ENCODE results near the gene CCDC12. TPM values are rescaled to one million over a fixed set of nuclear protein-coding genes. Genes with fewer than 3 reads are reported as not detected.
"Not testable (repeated sequence)": the region's sequence is repeated elsewhere in the genome, so short reads cannot be mapped to it uniquely, and the experiment has no call there.

CCDC12 gene
- total RNA-seq, 4 donors from 2014 or later, result 56.1 to 86.8 (median 81.6) TPM

- peaks cover 45% of the 10 kb centered on the region for H3K36me3 ChIP-seq
These were observed 60.3 kb downstream of the CCDC12 start for GRCh38 chr3:46916278-46916677.

GRCh38 chr3:46915297-46915822, 61.2 kb downstream of the CCDC12 start:
- H3K9me3 ChIP-seq, result no peaks in the 10 kb centered on the region
- TF ChIP-seq POLR2AphosphoS5 (IDR thresholded peaks at IDR 0.05), result no peak
- TF ChIP-seq, protein P1, sequence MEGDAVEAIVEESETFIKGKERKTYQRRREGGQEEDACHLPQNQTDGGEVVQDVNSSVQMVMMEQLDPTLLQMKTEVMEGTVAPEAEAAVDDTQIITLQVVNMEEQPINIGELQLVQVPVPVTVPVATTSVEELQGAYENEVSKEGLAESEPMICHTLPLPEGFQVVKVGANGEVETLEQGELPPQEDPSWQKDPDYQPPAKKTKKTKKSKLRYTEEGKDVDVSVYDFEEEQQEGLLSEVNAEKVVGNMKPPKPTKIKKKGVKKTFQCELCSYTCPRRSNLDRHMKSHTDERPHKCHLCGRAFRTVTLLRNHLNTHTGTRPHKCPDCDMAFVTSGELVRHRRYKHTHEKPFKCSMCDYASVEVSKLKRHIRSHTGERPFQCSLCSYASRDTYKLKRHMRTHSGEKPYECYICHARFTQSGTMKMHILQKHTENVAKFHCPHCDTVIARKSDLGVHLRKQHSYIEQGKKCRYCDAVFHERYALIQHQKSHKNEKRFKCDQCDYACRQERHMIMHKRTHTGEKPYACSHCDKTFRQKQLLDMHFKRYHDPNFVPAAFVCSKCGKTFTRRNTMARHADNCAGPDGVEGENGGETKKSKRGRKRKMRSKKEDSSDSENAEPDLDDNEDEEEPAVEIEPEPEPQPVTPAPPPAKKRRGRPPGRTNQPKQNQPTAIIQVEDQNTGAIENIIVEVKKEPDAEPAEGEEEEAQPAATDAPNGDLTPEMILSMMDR (IDR thresholded peaks at IDR 0.05), result no peak
- TF ChIP-seq EP300 (IDR thresholded peaks at IDR 0.05), result no peak
- no peak for TF ChIP-seq POLR2A (IDR thresholded peaks at IDR 0.05)
- peak in 1 of 2 donors; percentile 20 for DNase-seq (ENCODE audit: low spot score in 2 of 2)
- 74% methylated on average over 8 of the region's 8 CpGs for WGBS
- H3K4me1 ChIP-seq, result no peaks in the 10 kb centered on the region
- no peaks in the 10 kb centered on the region for H3K27me3 ChIP-seq
- H3K4me3 ChIP-seq, result no peak overlapping the region
- H3K36me3 ChIP-seq, result peaks cover 36% of the 10 kb centered on the region
- H3K27ac ChIP-seq, result no peak overlapping the region

More at GRCh38 chr3:46916278-46916677, 60.3 kb downstream of the CCDC12 start:
- no peak overlapping the region for H3K4me3 ChIP-seq
- WGBS, result 93% methylated on average over 1 of the region's 1 CpG
- TF ChIP-seq POLR2AphosphoS5 (IDR thresholded peaks at IDR 0.05) (no peak), EP300 (IDR thresholded peaks at IDR 0.05) (no peak), POLR2A (IDR thresholded peaks at IDR 0.05) (no peak)
- TF ChIP-seq, protein P1 (IDR thresholded peaks at IDR 0.05), result no peak
- H3K27ac ChIP-seq, result no peak overlapping the region
- DNase-seq (ENCODE audit: low spot score in 2 of 2), result no peak
- no peaks in the 10 kb centered on the region for H3K4me1 ChIP-seq
- no peaks in the 10 kb centered on the region for H3K27me3 ChIP-seq
- no peaks in the 10 kb centered on the region for H3K9me3 ChIP-seq

DNA sequence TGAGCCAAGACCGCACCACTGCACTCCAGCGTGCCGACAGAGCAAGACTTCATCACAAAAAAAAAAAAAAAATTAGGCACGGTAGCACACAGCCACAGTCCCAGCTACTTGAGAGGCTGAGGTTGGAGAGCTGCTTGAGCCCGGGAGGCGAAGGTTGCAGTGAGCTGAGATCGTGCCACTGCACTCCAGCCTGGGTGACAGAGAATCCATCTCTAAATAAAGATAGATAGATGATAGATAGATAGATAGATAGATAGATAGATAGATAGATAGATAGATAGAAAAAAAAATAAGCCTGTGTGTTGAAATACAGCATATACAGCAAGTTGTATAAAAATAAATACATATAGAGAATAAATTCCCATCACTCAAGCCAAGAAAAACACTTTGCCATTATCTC, 61.7 kb downstream of the CCDC12 start:
- 87% methylated on average over 7 of the region's 7 CpGs for WGBS
- Histone ChIP-seq H3K27ac (no peak overlapping the region), H3K4me3 (no peak overlapping the region), H3K4me1 (peaks cover 1% of the 10 kb centered on the region), H3K9me3 (no peaks in the 10 kb centered on the region), H3K36me3 (peaks cover 31% of the 10 kb centered on the region), H3K27me3 (no peaks in the 10 kb centered on the region)
- DNase-seq (ENCODE audit: low spot score in 2 of 2), result peak in 1 of 2 donors; percentile 18
- TF ChIP-seq POLR2AphosphoS5 (IDR thresholded peaks at IDR 0.05) (no peak), POLR2A (IDR thresholded peaks at IDR 0.05) (no peak), EP300 (IDR thresholded peaks at IDR 0.05) (no peak)
- TF ChIP-seq, protein P1 (IDR thresholded peaks at IDR 0.05), result no peak

DNA sequence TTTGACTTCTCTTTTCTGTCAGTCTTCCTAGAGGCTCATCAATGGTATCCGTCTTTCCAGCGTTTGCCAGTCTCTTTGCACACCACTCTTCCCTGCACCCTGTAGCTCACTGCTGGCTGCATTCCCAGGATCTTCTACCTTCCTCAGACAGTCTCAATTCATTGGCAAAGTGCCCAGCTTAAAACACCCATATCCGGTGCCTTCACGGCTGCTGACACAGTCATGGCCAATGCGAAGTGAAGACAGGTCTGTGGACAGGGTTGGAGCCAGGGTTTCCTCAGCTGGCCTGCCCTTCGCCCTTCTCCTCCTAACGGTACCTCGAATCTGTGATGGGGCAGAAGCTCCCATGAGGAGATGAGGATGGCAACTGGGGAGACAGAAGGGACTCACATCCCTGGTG, 62.9 kb downstream of the CCDC12 start:
- H3K4me3 ChIP-seq, result no peak overlapping the region
- H3K9me3 ChIP-seq, result no peaks in the 10 kb centered on the region
- WGBS, result 41% methylated on average over 8 of the region's 8 CpGs
- no peak overlapping the region for H3K27ac ChIP-seq
- peaks cover 13% of the 10 kb centered on the region for H3K4me1 ChIP-seq
- H3K27me3 ChIP-seq, result no peaks in the 10 kb centered on the region
- TF ChIP-seq, protein P1 (IDR thresholded peaks at IDR 0.05), result no peak
- TF ChIP-seq POLR2AphosphoS5 (IDR thresholded peaks at IDR 0.05), result no peak
- TF ChIP-seq EP300 (IDR thresholded peaks at IDR 0.05), result no peak
- no peak for TF ChIP-seq POLR2A (IDR thresholded peaks at IDR 0.05)
- DNase-seq (ENCODE audit: low spot score in 2 of 2), result peak in 1 of 2 donors; percentile 57
- H3K36me3 ChIP-seq, result peaks cover 19% of the 10 kb centered on the region

DNA sequence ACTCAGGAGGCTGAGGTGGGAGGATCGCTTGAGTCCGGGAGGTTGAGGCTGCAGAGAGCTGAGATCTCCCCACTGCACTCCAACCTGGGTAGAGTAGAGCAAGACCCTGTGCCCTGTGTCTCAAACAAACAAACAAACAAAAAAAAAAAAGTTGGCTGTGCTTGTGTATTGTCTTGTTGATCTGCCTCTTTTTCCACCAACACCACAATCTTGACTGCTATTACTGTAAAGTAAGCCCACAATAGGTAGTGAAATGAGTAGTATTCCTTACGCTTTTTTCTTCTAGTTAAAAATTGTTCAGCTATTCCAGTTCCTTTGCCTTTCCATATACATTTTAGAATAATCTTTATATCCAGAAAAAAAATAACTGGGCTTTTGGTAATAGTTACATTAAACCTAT, 63.6 kb downstream of the CCDC12 start:
- DNase-seq (ENCODE audit: low spot score in 2 of 2), result peak in 1 of 2 donors; percentile 14
- 94% methylated on average over 3 of the region's 3 CpGs for WGBS
- Histone ChIP-seq H3K4me1 (peaks cover 20% of the 10 kb centered on the region), H3K27ac (no peak overlapping the region), H3K9me3 (no peaks in the 10 kb centered on the region), H3K4me3 (no peak overlapping the region), H3K36me3 (peaks cover 12% of the 10 kb centered on the region), H3K27me3 (no peaks in the 10 kb centered on the region)
- TF ChIP-seq, protein P1 (IDR thresholded peaks at IDR 0.05), result no peak
- TF ChIP-seq EP300 (IDR thresholded peaks at IDR 0.05), result no peak
- TF ChIP-seq POLR2AphosphoS5 (IDR thresholded peaks at IDR 0.05), result no peak
- no peak for TF ChIP-seq POLR2A (IDR thresholded peaks at IDR 0.05)

GRCh38 chr3:46910914-46911313, 65.6 kb downstream of the CCDC12 start:
- H3K4me1 ChIP-seq, result peaks cover 23% of the 10 kb centered on the region
- H3K27me3 ChIP-seq, H3K36me3 ChIP-seq, H3K4me3 ChIP-seq, H3K27ac ChIP-seq, H3K9me3 ChIP-seq: not testable (repeated sequence)
- peak in 1 of 2 donors; percentile 15 for DNase-seq (ENCODE audit: low spot score in 2 of 2)
- 92% methylated on average over 10 of the region's 10 CpGs for WGBS

Data from suprapubic skin (tissue), 4 donors.